ENCODE data around the gene ZNF740. TPM values are rescaled to one million over a fixed set of nuclear protein-coding genes. Genes with fewer than 3 reads are reported as not detected.

Gene ZNF740
- total and polyA plus RNA-seq, 10 of the 15 experiments (the other 5 are each of a cell fraction or from before 2014, with no cell fraction given) = 1.4 to 33.6 (median 11.3) TPM

- Histone ChIP-seq H3K4me2 (ENCODE audit: control insufficient read depth, insufficient read depth) (no peak overlapping the region), H2AFZ (ENCODE audit: control insufficient read depth, low read depth, low read length) (no peak overlapping the region), H4K20me1 (ENCODE audit: control insufficient read depth, insufficient read depth) (no peaks in the 10 kb centered on the region), H3K9ac (ENCODE audit: control insufficient read depth, insufficient read depth, low read length) (no peak overlapping the region), H3K4me1 (ENCODE audit: control insufficient read depth, insufficient read depth, low read length) (peaks cover 11% of the 10 kb centered on the region; the same call in 1 of the 2 replicates), H3K27ac (ENCODE audit: control insufficient read depth, insufficient read depth) (no peak overlapping the region), H3K4me3 (no peak overlapping the region), H3K9me3 (replicated peaks; ENCODE audit: control insufficient read depth, insufficient read depth, low read length) (no peaks in the 10 kb centered on the region), H3K79me2 (ENCODE audit: control insufficient read depth, insufficient read depth, low read length) (no peaks in the 10 kb centered on the region), H3K27me3 (replicated peaks in 1 of 2; ENCODE audit: control insufficient read depth in 2 of 2, insufficient read depth in 2 of 2, low read length in 1 of 2) (no peaks in the 10 kb centered on the region), H3K36me3 (ENCODE audit: control insufficient read depth in 2 of 2, insufficient read depth in 2 of 2, low read length in 1 of 2) (peaks cover 0 to 1% of the 10 kb centered on the region in 2 experiments; a peak in 1 of 4 replicates)
- ChIA-PET CTCF (interaction anchor here (0.6 to 8.0 kb wide), 2 partner anchors 12 to 124 kb away, joined by 3 to 66 read pairs; no protein-coding TSS in a partner anchor), POLR2A (no interaction called here), RAD21 (ENCODE audit: unreplicated experiment) (no interaction called here), SMC1A (ENCODE audit: uncharacterized antibody, unreplicated experiment) (no interaction called here)
- intact Hi-C loops (cut with micrococcal nuclease; ENCODE audit: unreplicated experiment) = no loop called here
- no peak for FAIRE-seq
- in situ Hi-C loops (cut with MboI) = no loop called here
- DNase-seq (ENCODE audit: low read depth, low spot score) = no peak
- BruUV-seq (replicated peaks) = no TSS peak
- no peak for ATAC-seq
- no peak for TF ChIP-seq SIX5 (IDR thresholded peaks at IDR 0.05; ENCODE audit: low read depth, low read length, severe bottlenecking)
- TF ChIP-seq ATF2 (IDR thresholded peaks at IDR 0.05; ENCODE audit: low read length) = no peak
- TF ChIP-seq LARP7 (IDR thresholded peaks at IDR 0.05) = no peak
- TF ChIP-seq SUZ12 (IDR thresholded peaks at IDR 0.05; ENCODE audit: unreplicated experiment) = no peak
- no peak for TF ChIP-seq CEBPB (IDR thresholded peaks at IDR 0.05; ENCODE audit: borderline replicate concordance in 1 of 2, low read depth in 2 of 2, low read length in 2 of 2)
- TF ChIP-seq SUPT20H (IDR thresholded peaks at IDR 0.05; ENCODE audit: borderline replicate concordance, control insufficient read depth, low read depth, low read length) = no peak
- TF ChIP-seq NRF1 (conservative IDR thresholded peaks at IDR 0.05; ENCODE audit: low read depth, low read length) = no peak
- no peak for TF ChIP-seq PBX3 (IDR thresholded peaks at IDR 0.05; ENCODE audit: insufficient replicate concordance, low read depth, low read length)
- 78% methylated on average over 14 of the region's 14 CpGs for WGBS (ENCODE audit: insufficient coverage, insufficient replicate concordance, low lambda C conversion rate, missing lambda C conversion rate)
Measured at GRCh38 chr12:53170876-53171724, 9.4 kb upstream of the ZNF740 start.

Data from GM12878 (cell line).